ENCODE measurements around the gene FLT3. TPM values are rescaled to one million over a fixed set of nuclear protein-coding genes. Genes with fewer than 3 reads are reported as not detected.

FLT3 gene
- total and polyA plus RNA-seq, 2 experiments from 2014 or later = 0.10 to 0.29 TPM

- peaks cover 4% of the 10 kb centered on the region for H3K4me1 ChIP-seq (ENCODE audit: insufficient read depth)
- WGBS (ENCODE audit: low lambda C conversion rate, missing lambda C conversion rate) = 98% methylated on average over 10 of the region's 10 CpGs
Observed at GRCh38 chr13:28031220-28031895, 69.0 kb downstream of the FLT3 start.

GRCh38 chr13:28027607-28028364, 72.6 kb downstream of the FLT3 start:
- Histone ChIP-seq H3K27me3 (no peaks in the 10 kb centered on the region), H2AFZ (no peak overlapping the region), H3K9me3 (ENCODE audit: low read depth) (no peaks in the 10 kb centered on the region), H3K79me2 (no peaks in the 10 kb centered on the region), H3K9me2 (replicated peaks; ENCODE audit: insufficient read depth) (no peaks in the 10 kb centered on the region), H4K20me1 (ENCODE audit: insufficient read depth, poor library complexity, severe bottlenecking) (no peaks in the 10 kb centered on the region), H3K4me2 (no peak overlapping the region), H3K36me3 (replicated peaks; ENCODE audit: insufficient read depth, low read depth) (no peaks in the 10 kb centered on the region), H3K27ac (no peak overlapping the region), H3K4me1 (ENCODE audit: insufficient read depth) (peaks cover 6% of the 10 kb centered on the region), H3K4me3 (no peak overlapping the region)
- 91% methylated on average over 8 of the region's 8 CpGs for WGBS (ENCODE audit: low lambda C conversion rate, missing lambda C conversion rate)
- no peak for DNase-seq (ENCODE audit: low spot score)
- TF ChIP-seq EZH2 (IDR thresholded peaks at IDR 0.05; ENCODE audit: borderline replicate concordance) = no peak
- TF ChIP-seq CTCF (IDR thresholded peaks at IDR 0.05; ENCODE audit: poor library complexity) = no peak
- no peak for TF ChIP-seq EZH2phosphoT487 (IDR thresholded peaks at IDR 0.05; ENCODE audit: low read depth, severe bottlenecking, unreplicated experiment)

More at GRCh38 chr13:28031220-28031895, 69.0 kb downstream of the FLT3 start:
- no peaks in the 10 kb centered on the region for H3K79me2 ChIP-seq
- no peaks in the 10 kb centered on the region for H3K9me2 ChIP-seq (replicated peaks; ENCODE audit: insufficient read depth)
- H3K27ac ChIP-seq = no peak overlapping the region
- no peak overlapping the region for H2AFZ ChIP-seq
- H3K4me3 ChIP-seq = no peak overlapping the region
- no peaks in the 10 kb centered on the region for H3K9me3 ChIP-seq (ENCODE audit: low read depth)
- TF ChIP-seq EZH2 (IDR thresholded peaks at IDR 0.05; ENCODE audit: borderline replicate concordance) (no peak), CTCF (IDR thresholded peaks at IDR 0.05; ENCODE audit: poor library complexity) (no peak), EZH2phosphoT487 (IDR thresholded peaks at IDR 0.05; ENCODE audit: low read depth, severe bottlenecking, unreplicated experiment) (no peak)
- no peak overlapping the region for H3K4me2 ChIP-seq
- no peak for DNase-seq (ENCODE audit: low spot score)
- H4K20me1 ChIP-seq (ENCODE audit: insufficient read depth, poor library complexity, severe bottlenecking) = no peaks in the 10 kb centered on the region
- no peaks in the 10 kb centered on the region for H3K27me3 ChIP-seq
- no peaks in the 10 kb centered on the region for H3K36me3 ChIP-seq (replicated peaks; ENCODE audit: insufficient read depth, low read depth)

DNA sequence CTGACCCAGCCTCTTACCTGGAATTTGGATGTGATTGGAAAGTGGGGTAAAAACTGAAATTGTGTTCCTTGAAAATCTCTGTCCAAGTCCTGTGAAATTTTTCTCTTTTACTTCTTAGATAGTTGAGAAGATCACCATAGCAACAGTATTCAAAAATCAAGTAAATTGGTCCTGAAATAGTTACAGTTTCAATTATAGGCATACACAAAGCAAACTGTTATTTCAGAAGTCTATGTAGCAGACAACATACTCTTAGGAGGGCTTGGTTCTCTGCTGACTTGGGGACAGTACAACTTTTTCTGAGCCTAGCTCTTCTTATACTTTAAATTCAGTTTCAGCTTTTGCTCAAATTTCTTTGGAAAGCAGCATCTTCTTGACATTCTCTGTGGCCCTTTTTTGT, 73.3 kb downstream of the FLT3 start:
- Histone ChIP-seq H3K9me2 (replicated peaks; ENCODE audit: insufficient read depth) (no peaks in the 10 kb centered on the region), H3K4me1 (ENCODE audit: insufficient read depth) (peaks cover 6% of the 10 kb centered on the region), H2AFZ (no peak overlapping the region), H3K27ac (no peak overlapping the region), H3K4me2 (no peak overlapping the region), H3K27me3 (no peaks in the 10 kb centered on the region), H3K79me2 (no peaks in the 10 kb centered on the region), H3K9me3 (ENCODE audit: low read depth) (no peaks in the 10 kb centered on the region), H4K20me1 (ENCODE audit: insufficient read depth, poor library complexity, severe bottlenecking) (no peaks in the 10 kb centered on the region), H3K4me3 (no peak overlapping the region), H3K36me3 (replicated peaks; ENCODE audit: insufficient read depth, low read depth) (no peaks in the 10 kb centered on the region)
- TF ChIP-seq EZH2 (IDR thresholded peaks at IDR 0.05; ENCODE audit: borderline replicate concordance) (no peak), CTCF (IDR thresholded peaks at IDR 0.05; ENCODE audit: poor library complexity) (no peak), EZH2phosphoT487 (IDR thresholded peaks at IDR 0.05; ENCODE audit: low read depth, severe bottlenecking, unreplicated experiment) (no peak)
- no peak for DNase-seq (ENCODE audit: low spot score)

Measured in hepatocyte (in vitro differentiated cells).